Measurements from ENCODE around the gene TMEM92. TPM values are rescaled to one million over a fixed set of nuclear protein-coding genes. Genes with fewer than 3 reads are reported as not detected.

TMEM92 gene
- total RNA-seq (2014; rRNA removed; shearing (Covaris generic)) = 1.7 and 6.7 TPM in 2 replicates

- peak; percentile 88 for DNase-seq (ENCODE audit: low read depth)
Observed at GRCh38 chr17:50274142-50274896, at the start of gene TMEM92. Gene TMEM92, plus strand, starts transcription at chr17:50274466. Its CDS starts 36 bp downstream, at chr17:50274502.

- DNase-seq (ENCODE audit: low read depth) = no peak
Observed at GRCh38 chr17:50225701-50226240, 48.5 kb upstream of the TMEM92 start.

- no peak for DNase-seq (ENCODE audit: low read depth)
Observed at GRCh38 chr17:50234581-50234980, 39.7 kb upstream of the TMEM92 start.

- no peak for DNase-seq (ENCODE audit: low read depth)
Observed at GRCh38 chr17:50237901-50238300, 36.4 kb upstream of the TMEM92 start.

GRCh38 chr17:50238601-50239280 lies 35.5 kb upstream of the TMEM92 start:
- DNase-seq (ENCODE audit: low read depth) = no peak

- DNase-seq (ENCODE audit: low read depth) = no peak
Observed at GRCh38 chr17:50239937-50240336, 34.3 kb upstream of the TMEM92 start.

- DNase-seq (ENCODE audit: low read depth) = no peak
Observed at GRCh38 chr17:50240851-50241250, 33.4 kb upstream of the TMEM92 start.

GRCh38 chr17:50241431-50241830 lies 32.8 kb upstream of the TMEM92 start:
- DNase-seq (ENCODE audit: low read depth) = no peak

- DNase-seq (ENCODE audit: low read depth) = no peak
Observed at GRCh38 chr17:50244771-50245170, 29.5 kb upstream of the TMEM92 start.

- DNase-seq (ENCODE audit: low read depth) = no peak
Observed at GRCh38 chr17:50248255-50248654, 26.0 kb upstream of the TMEM92 start.

- DNase-seq (ENCODE audit: low read depth) = no peak
Observed at GRCh38 chr17:50252781-50253180, 21.5 kb upstream of the TMEM92 start.

- DNase-seq (ENCODE audit: low read depth) = no peak
Observed at GRCh38 chr17:50255766-50256635, 18.3 kb upstream of the TMEM92 start.

GRCh38 chr17:50256826-50257618 lies 17.2 kb upstream of the TMEM92 start:
- no peak for DNase-seq (ENCODE audit: low read depth)

- DNase-seq (ENCODE audit: low read depth) = no peak
Observed at GRCh38 chr17:50257676-50258224, 16.5 kb upstream of the TMEM92 start.

GRCh38 chr17:50258647-50259476 lies 15.4 kb upstream of the TMEM92 start:
- DNase-seq (ENCODE audit: low read depth) = no peak

- no peak for DNase-seq (ENCODE audit: low read depth)
Observed at GRCh38 chr17:50259477-50260324, 14.6 kb upstream of the TMEM92 start.

GRCh38 chr17:50260501-50260911 lies 13.8 kb upstream of the TMEM92 start:
- no peak for DNase-seq (ENCODE audit: low read depth)

- no peak for DNase-seq (ENCODE audit: low read depth)
Observed at GRCh38 chr17:50261051-50261915, 13.0 kb upstream of the TMEM92 start.
